Measurements from ENCODE around the gene F10. TPM values are rescaled to one million over a fixed set of nuclear protein-coding genes. Genes with fewer than 3 reads are reported as not detected.

Gene F10
- total RNA-seq, 2 experiments from 2014 or later: not detected

DNA sequence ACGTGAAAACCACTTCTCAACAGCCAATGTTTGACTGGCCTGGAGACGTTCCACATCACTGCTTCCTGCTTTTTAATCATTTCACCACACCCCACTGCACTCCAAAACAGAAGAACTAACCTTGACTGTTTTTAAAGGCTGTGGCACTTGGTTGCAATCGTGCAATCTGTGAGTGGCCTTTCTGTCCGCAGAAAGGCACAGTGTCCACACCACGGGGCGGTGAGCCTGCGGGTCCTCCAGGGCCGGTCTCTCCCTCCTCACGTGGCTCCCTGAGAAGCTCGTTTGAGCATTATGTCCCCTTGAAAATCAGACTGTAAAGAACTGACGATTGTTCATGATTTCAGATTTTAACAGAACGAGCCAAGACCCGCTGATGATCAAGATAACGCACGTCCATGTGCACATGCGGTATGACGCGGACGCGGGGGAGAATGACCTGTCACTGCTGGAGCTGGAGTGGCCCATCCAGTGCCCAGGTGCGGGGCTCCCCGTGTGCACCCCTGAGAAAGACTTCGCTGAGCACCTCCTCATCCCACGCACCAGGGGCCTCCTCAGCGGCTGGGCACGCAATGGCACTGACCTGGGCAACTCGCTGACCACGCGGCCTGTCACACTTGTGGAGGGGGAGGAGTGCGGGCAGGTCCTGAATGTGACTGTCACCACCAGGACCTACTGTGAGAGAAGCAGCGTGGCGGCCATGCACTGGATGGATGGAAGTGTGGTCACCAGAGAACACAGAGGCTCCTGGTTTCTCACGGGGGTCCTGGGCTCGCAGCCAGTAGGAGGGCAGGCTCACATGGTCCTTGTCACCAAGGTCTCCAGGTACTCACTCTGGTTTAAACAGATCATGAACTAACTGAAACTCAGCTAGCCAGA is 48.9 kb downstream of the F10 start:
- H3K27ac ChIP-seq (ENCODE audit: low read depth, low read length, poor library complexity, severe bottlenecking): no peak overlapping the region
- no peaks in the 10 kb centered on the region for H3K4me1 ChIP-seq (ENCODE audit: insufficient read depth, low read length, poor library complexity, severe bottlenecking)
- TF ChIP-seq, protein P1, sequence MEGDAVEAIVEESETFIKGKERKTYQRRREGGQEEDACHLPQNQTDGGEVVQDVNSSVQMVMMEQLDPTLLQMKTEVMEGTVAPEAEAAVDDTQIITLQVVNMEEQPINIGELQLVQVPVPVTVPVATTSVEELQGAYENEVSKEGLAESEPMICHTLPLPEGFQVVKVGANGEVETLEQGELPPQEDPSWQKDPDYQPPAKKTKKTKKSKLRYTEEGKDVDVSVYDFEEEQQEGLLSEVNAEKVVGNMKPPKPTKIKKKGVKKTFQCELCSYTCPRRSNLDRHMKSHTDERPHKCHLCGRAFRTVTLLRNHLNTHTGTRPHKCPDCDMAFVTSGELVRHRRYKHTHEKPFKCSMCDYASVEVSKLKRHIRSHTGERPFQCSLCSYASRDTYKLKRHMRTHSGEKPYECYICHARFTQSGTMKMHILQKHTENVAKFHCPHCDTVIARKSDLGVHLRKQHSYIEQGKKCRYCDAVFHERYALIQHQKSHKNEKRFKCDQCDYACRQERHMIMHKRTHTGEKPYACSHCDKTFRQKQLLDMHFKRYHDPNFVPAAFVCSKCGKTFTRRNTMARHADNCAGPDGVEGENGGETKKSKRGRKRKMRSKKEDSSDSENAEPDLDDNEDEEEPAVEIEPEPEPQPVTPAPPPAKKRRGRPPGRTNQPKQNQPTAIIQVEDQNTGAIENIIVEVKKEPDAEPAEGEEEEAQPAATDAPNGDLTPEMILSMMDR (conservative IDR thresholded peaks at IDR 0.05; ENCODE audit: low read length): no peak
- no peak for TF ChIP-seq EZH2phosphoT487 (IDR thresholded peaks at IDR 0.05; ENCODE audit: borderline replicate concordance, low read depth, low read length)
- no peak for DNase-seq (ENCODE audit: low spot score)
- H3K79me2 ChIP-seq (ENCODE audit: insufficient read depth, low read depth, low read length): no peaks in the 10 kb centered on the region
- intact Hi-C loops (cut with micrococcal nuclease; ENCODE audit: unreplicated experiment): no loop called here
- H4K20me1 ChIP-seq (ENCODE audit: insufficient read depth, low read length): no peaks in the 10 kb centered on the region
- POLR2A ChIA-PET: no interaction called here
- H3K9me2 ChIP-seq (ENCODE audit: insufficient read depth, low read length): no peaks in the 10 kb centered on the region
- no TSS peak for BruUV-seq (replicated peaks)
- peaks cover 14% of the 10 kb centered on the region for H3K36me3 ChIP-seq (ENCODE audit: insufficient read depth, low read length)
- H3K9me3 ChIP-seq (ENCODE audit: low read length): no peaks in the 10 kb centered on the region
- CTCF ChIA-PET (ENCODE audit: unreplicated experiment): no interaction called here
- no peak overlapping the region for H2AFZ ChIP-seq (ENCODE audit: low read length)
- H3K4me3 ChIP-seq (ENCODE audit: low read depth, low read length, poor library complexity, severe bottlenecking): no peak overlapping the region
- no peak overlapping the region for H3K4me2 ChIP-seq (ENCODE audit: low read length)

GRCh38 chr13:113172419-113172926 is 49.9 kb downstream of the F10 start:
- ChIA-PET POLR2A (no interaction called here), CTCF (ENCODE audit: unreplicated experiment) (no interaction called here)
- H3K4me1 ChIP-seq (ENCODE audit: insufficient read depth, low read length, poor library complexity, severe bottlenecking): no peaks in the 10 kb centered on the region
- H3K27ac ChIP-seq (ENCODE audit: low read depth, low read length, poor library complexity, severe bottlenecking): no peak overlapping the region
- H3K9me2 ChIP-seq (ENCODE audit: insufficient read depth, low read length): no peaks in the 10 kb centered on the region
- TF ChIP-seq, protein P1 (conservative IDR thresholded peaks at IDR 0.05; ENCODE audit: low read length): no peak
- TF ChIP-seq EZH2phosphoT487 (IDR thresholded peaks at IDR 0.05; ENCODE audit: borderline replicate concordance, low read depth, low read length): no peak
- no peak overlapping the region for H3K4me2 ChIP-seq (ENCODE audit: low read length)
- H4K20me1 ChIP-seq (ENCODE audit: insufficient read depth, low read length): no peaks in the 10 kb centered on the region
- DNase-seq (ENCODE audit: low spot score): no peak
- no peaks in the 10 kb centered on the region for H3K9me3 ChIP-seq (ENCODE audit: low read length)
- no peak overlapping the region for H3K4me3 ChIP-seq (ENCODE audit: low read depth, low read length, poor library complexity, severe bottlenecking)
- intact Hi-C loops (cut with micrococcal nuclease; ENCODE audit: unreplicated experiment): no loop called here
- BruUV-seq (replicated peaks): no TSS peak
- no peak overlapping the region for H2AFZ ChIP-seq (ENCODE audit: low read length)
- peaks cover 18% of the 10 kb centered on the region for H3K36me3 ChIP-seq (ENCODE audit: insufficient read depth, low read length)
- no peaks in the 10 kb centered on the region for H3K79me2 ChIP-seq (ENCODE audit: insufficient read depth, low read depth, low read length)

- Histone ChIP-seq H3K36me3 (ENCODE audit: insufficient read depth, low read length) (peaks cover 53% of the 10 kb centered on the region), H3K27ac (ENCODE audit: low read depth, low read length, poor library complexity, severe bottlenecking) (no peak overlapping the region), H3K4me1 (ENCODE audit: insufficient read depth, low read length, poor library complexity, severe bottlenecking) (no peaks in the 10 kb centered on the region), H3K4me2 (ENCODE audit: low read length) (no peak overlapping the region), H2AFZ (ENCODE audit: low read length) (no peak overlapping the region), H3K9me3 (ENCODE audit: low read length) (no peaks in the 10 kb centered on the region), H3K79me2 (ENCODE audit: insufficient read depth, low read depth, low read length) (no peaks in the 10 kb centered on the region), H4K20me1 (ENCODE audit: insufficient read depth, low read length) (no peaks in the 10 kb centered on the region), H3K9me2 (ENCODE audit: insufficient read depth, low read length) (no peaks in the 10 kb centered on the region), H3K4me3 (ENCODE audit: low read depth, low read length, poor library complexity, severe bottlenecking) (no peak overlapping the region)
- no peak for TF ChIP-seq EZH2phosphoT487 (IDR thresholded peaks at IDR 0.05; ENCODE audit: borderline replicate concordance, low read depth, low read length)
- TF ChIP-seq, protein P1 (conservative IDR thresholded peaks at IDR 0.05; ENCODE audit: low read length): no peak
- ChIA-PET CTCF (ENCODE audit: unreplicated experiment) (no interaction called here), POLR2A (no interaction called here)
- no peak for DNase-seq (ENCODE audit: low spot score)
- intact Hi-C loops (cut with micrococcal nuclease; ENCODE audit: unreplicated experiment): no loop called here
- BruUV-seq (replicated peaks): no TSS peak
Measured at GRCh38 chr13:113176280-113176679, 53.7 kb downstream of the F10 start.

Data from OCI-LY7 (cell line).